ENCODE data around the gene FOSL2.

FOSL2 gene

GRCh38 chr2:28392297-28393113 lies at the start of gene FOSL2:
TSS of gene FOSL2 (plus strand) at chr2:28392858. CDS start at chr2:28393721, 863 bp downstream.
- peaks cover 0 to 3% of the 10 kb centered on the region in 2 donors for H3K36me3 ChIP-seq (ENCODE audit: control insufficient read depth in 2 of 2, insufficient read depth in 2 of 2, low read length in 2 of 2)
- peak within 1 kb of the TSS; percentile 87 to 93 for H3K4me3 ChIP-seq (ENCODE audit: low read length in 2 of 2)
- H3K9me3 ChIP-seq (ENCODE audit: control insufficient read depth in 2 of 2, low read length in 2 of 2) = no peaks in the 10 kb centered on the region
- no peaks in the 10 kb centered on the region for H3K27me3 ChIP-seq (ENCODE audit: control insufficient read depth in 2 of 2, insufficient read depth in 2 of 2, low read length in 2 of 2)
- H3K27ac ChIP-seq (ENCODE audit: low read depth in 2 of 2, low read length in 2 of 2) = peak within 1 kb of the TSS; percentile 99 to 100
- H3K9ac ChIP-seq (ENCODE audit: low read depth in 1 of 2, low read length in 2 of 2) = peak within 1 kb of the TSS; percentile 99
- H3K4me1 ChIP-seq (ENCODE audit: control insufficient read depth in 2 of 2, insufficient read depth in 2 of 2, low read length in 2 of 2) = peaks cover 19 to 34% of the 10 kb centered on the region in 2 donors

- Histone ChIP-seq H3K9ac (ENCODE audit: low read depth in 1 of 2, low read length in 2 of 2) (no peak overlapping the region), H3K36me3 (ENCODE audit: control insufficient read depth in 2 of 2, insufficient read depth in 2 of 2, low read length in 2 of 2) (peaks cover 0 to 4% of the 10 kb centered on the region in 2 donors), H3K27ac (ENCODE audit: low read depth in 2 of 2, low read length in 2 of 2) (peak overlapping the region; percentile 44 to 48), H3K4me3 (ENCODE audit: low read length in 2 of 2) (no peak overlapping the region), H3K27me3 (ENCODE audit: control insufficient read depth in 2 of 2, insufficient read depth in 2 of 2, low read length in 2 of 2) (no peaks in the 10 kb centered on the region), H3K9me3 (ENCODE audit: control insufficient read depth in 2 of 2, low read length in 2 of 2) (no peaks in the 10 kb centered on the region), H3K4me1 (ENCODE audit: control insufficient read depth in 2 of 2, insufficient read depth in 2 of 2, low read length in 2 of 2) (peaks cover 5 to 15% of the 10 kb centered on the region in 2 donors)
Measured at GRCh38 chr2:28343184-28343942, 49.3 kb upstream of the FOSL2 start.

- Histone ChIP-seq H3K4me1 (ENCODE audit: control insufficient read depth in 2 of 2, insufficient read depth in 2 of 2, low read length in 2 of 2) (peaks cover 2 to 15% of the 10 kb centered on the region in 2 donors), H3K27ac (ENCODE audit: low read depth in 2 of 2, low read length in 2 of 2) (no peak overlapping the region), H3K9me3 (ENCODE audit: control insufficient read depth in 2 of 2, low read length in 2 of 2) (no peaks in the 10 kb centered on the region), H3K9ac (ENCODE audit: low read depth in 1 of 2, low read length in 2 of 2) (no peak overlapping the region), H3K36me3 (ENCODE audit: control insufficient read depth in 2 of 2, insufficient read depth in 2 of 2, low read length in 2 of 2) (peaks cover 0 to 3% of the 10 kb centered on the region in 2 donors), H3K27me3 (ENCODE audit: control insufficient read depth in 2 of 2, insufficient read depth in 2 of 2, low read length in 2 of 2) (no peaks in the 10 kb centered on the region), H3K4me3 (ENCODE audit: low read length in 2 of 2) (no peak overlapping the region)
Measured at GRCh38 chr2:28343971-28344715, 48.5 kb upstream of the FOSL2 start.

GRCh38 chr2:28344756-28345373 lies 47.8 kb upstream of the FOSL2 start:
- Histone ChIP-seq H3K4me1 (ENCODE audit: control insufficient read depth in 2 of 2, insufficient read depth in 2 of 2, low read length in 2 of 2) (peaks cover 2 to 15% of the 10 kb centered on the region in 2 donors), H3K4me3 (ENCODE audit: low read length in 2 of 2) (no peak overlapping the region), H3K9me3 (ENCODE audit: control insufficient read depth in 2 of 2, low read length in 2 of 2) (no peaks in the 10 kb centered on the region), H3K36me3 (ENCODE audit: control insufficient read depth in 2 of 2, insufficient read depth in 2 of 2, low read length in 2 of 2) (no peaks in the 10 kb centered on the region), H3K27me3 (ENCODE audit: control insufficient read depth in 2 of 2, insufficient read depth in 2 of 2, low read length in 2 of 2) (no peaks in the 10 kb centered on the region), H3K27ac (ENCODE audit: low read depth in 2 of 2, low read length in 2 of 2) (no peak overlapping the region), H3K9ac (ENCODE audit: low read depth in 1 of 2, low read length in 2 of 2) (no peak overlapping the region)

GRCh38 chr2:28345619-28346018 lies 47.0 kb upstream of the FOSL2 start:
- peaks cover 2 to 15% of the 10 kb centered on the region in 2 donors for H3K4me1 ChIP-seq (ENCODE audit: control insufficient read depth in 2 of 2, insufficient read depth in 2 of 2, low read length in 2 of 2)
- no peaks in the 10 kb centered on the region for H3K27me3 ChIP-seq (ENCODE audit: control insufficient read depth in 2 of 2, insufficient read depth in 2 of 2, low read length in 2 of 2)
- no peak overlapping the region for H3K9ac ChIP-seq (ENCODE audit: low read depth in 1 of 2, low read length in 2 of 2)
- no peak overlapping the region for H3K27ac ChIP-seq (ENCODE audit: low read depth in 2 of 2, low read length in 2 of 2)
- H3K36me3 ChIP-seq (ENCODE audit: control insufficient read depth in 2 of 2, insufficient read depth in 2 of 2, low read length in 2 of 2) = no peaks in the 10 kb centered on the region
- no peak overlapping the region for H3K4me3 ChIP-seq (ENCODE audit: low read length in 2 of 2)
- H3K9me3 ChIP-seq (ENCODE audit: control insufficient read depth in 2 of 2, low read length in 2 of 2) = no peaks in the 10 kb centered on the region

GRCh38 chr2:28346587-28346986 lies 46.1 kb upstream of the FOSL2 start:
- H3K36me3 ChIP-seq (ENCODE audit: control insufficient read depth in 2 of 2, insufficient read depth in 2 of 2, low read length in 2 of 2) = no peaks in the 10 kb centered on the region
- H3K9me3 ChIP-seq (ENCODE audit: control insufficient read depth in 2 of 2, low read length in 2 of 2) = no peaks in the 10 kb centered on the region
- no peak overlapping the region for H3K27ac ChIP-seq (ENCODE audit: low read depth in 2 of 2, low read length in 2 of 2)
- H3K4me1 ChIP-seq (ENCODE audit: control insufficient read depth in 2 of 2, insufficient read depth in 2 of 2, low read length in 2 of 2) = peaks cover 0 to 6% of the 10 kb centered on the region in 2 donors
- no peak overlapping the region for H3K9ac ChIP-seq (ENCODE audit: low read depth in 1 of 2, low read length in 2 of 2)
- H3K27me3 ChIP-seq (ENCODE audit: control insufficient read depth in 2 of 2, insufficient read depth in 2 of 2, low read length in 2 of 2) = no peaks in the 10 kb centered on the region
- H3K4me3 ChIP-seq (ENCODE audit: low read length in 2 of 2) = no peak overlapping the region

GRCh38 chr2:28347193-28347592 lies 45.5 kb upstream of the FOSL2 start:
- Histone ChIP-seq H3K4me3 (ENCODE audit: low read length in 2 of 2) (no peak overlapping the region), H3K27ac (ENCODE audit: low read depth in 2 of 2, low read length in 2 of 2) (no peak overlapping the region), H3K4me1 (ENCODE audit: control insufficient read depth in 2 of 2, insufficient read depth in 2 of 2, low read length in 2 of 2) (peaks cover 0 to 6% of the 10 kb centered on the region in 2 donors), H3K9ac (ENCODE audit: low read depth in 1 of 2, low read length in 2 of 2) (no peak overlapping the region), H3K27me3 (ENCODE audit: control insufficient read depth in 2 of 2, insufficient read depth in 2 of 2, low read length in 2 of 2) (no peaks in the 10 kb centered on the region), H3K36me3 (ENCODE audit: control insufficient read depth in 2 of 2, insufficient read depth in 2 of 2, low read length in 2 of 2) (no peaks in the 10 kb centered on the region), H3K9me3 (ENCODE audit: control insufficient read depth in 2 of 2, low read length in 2 of 2) (no peaks in the 10 kb centered on the region)

- no peak overlapping the region for H3K9ac ChIP-seq (ENCODE audit: low read depth in 1 of 2, low read length in 2 of 2)
- H3K36me3 ChIP-seq (ENCODE audit: control insufficient read depth in 2 of 2, insufficient read depth in 2 of 2, low read length in 2 of 2) = no peaks in the 10 kb centered on the region
- no peaks in the 10 kb centered on the region for H3K9me3 ChIP-seq (ENCODE audit: control insufficient read depth in 2 of 2, low read length in 2 of 2)
- H3K27me3 ChIP-seq (ENCODE audit: control insufficient read depth in 2 of 2, insufficient read depth in 2 of 2, low read length in 2 of 2) = no peaks in the 10 kb centered on the region
- H3K27ac ChIP-seq (ENCODE audit: low read depth in 2 of 2, low read length in 2 of 2) = no peak overlapping the region
- peaks cover 0 to 5% of the 10 kb centered on the region in 2 donors for H3K4me1 ChIP-seq (ENCODE audit: control insufficient read depth in 2 of 2, insufficient read depth in 2 of 2, low read length in 2 of 2)
- no peak overlapping the region for H3K4me3 ChIP-seq (ENCODE audit: low read length in 2 of 2)
Measured at GRCh38 chr2:28347596-28347995, 45.1 kb upstream of the FOSL2 start.

GRCh38 chr2:28348149-28348567 lies 44.5 kb upstream of the FOSL2 start:
- no peak overlapping the region for H3K4me3 ChIP-seq (ENCODE audit: low read length in 2 of 2)
- H3K27me3 ChIP-seq (ENCODE audit: control insufficient read depth in 2 of 2, insufficient read depth in 2 of 2, low read length in 2 of 2) = no peaks in the 10 kb centered on the region
- H3K4me1 ChIP-seq (ENCODE audit: control insufficient read depth in 2 of 2, insufficient read depth in 2 of 2, low read length in 2 of 2) = no peaks in the 10 kb centered on the region
- no peak overlapping the region for H3K27ac ChIP-seq (ENCODE audit: low read depth in 2 of 2, low read length in 2 of 2)
- H3K9me3 ChIP-seq (ENCODE audit: control insufficient read depth in 2 of 2, low read length in 2 of 2) = no peaks in the 10 kb centered on the region
- no peaks in the 10 kb centered on the region for H3K36me3 ChIP-seq (ENCODE audit: control insufficient read depth in 2 of 2, insufficient read depth in 2 of 2, low read length in 2 of 2)
- H3K9ac ChIP-seq (ENCODE audit: low read depth in 1 of 2, low read length in 2 of 2) = no peak overlapping the region

Data from mucosa of rectum (tissue), 2 donors.